ENCODE measurements around the gene PTPRA. TPM values are rescaled to one million over a fixed set of nuclear protein-coding genes. Genes with fewer than 3 reads are reported as not detected.

The PTPRA gene
- total RNA-seq, 1 experiment from 2014 or later: 47.2 TPM

GRCh38 chr20:2984956-2985661 lies 111.8 kb downstream of the PTPRA start:
- Mint-ChIP-seq H3K4me3 (no peak overlapping the region), H3K4me1 (no peaks in the 10 kb centered on the region), H3K36me3 (peaks cover 26% of the 10 kb centered on the region), H3K9me3 (no peaks in the 10 kb centered on the region), H3K27ac (no peak overlapping the region), H3K27me3 (ENCODE audit: low read depth) (no peaks in the 10 kb centered on the region)
- ATAC-seq: no peak
- TF ChIP-seq SOX15 (CRISPR knock-in tag; IDR thresholded peaks at IDR 0.05) (no peak), HMGXB4 (CRISPR knock-in tag; IDR thresholded peaks at IDR 0.05) (no peak), ZNF219 (CRISPR knock-in tag; IDR thresholded peaks at IDR 0.05; ENCODE audit: borderline replicate concordance) (no peak), ATF6 (CRISPR knock-in tag; IDR thresholded peaks at IDR 0.05) (no peak), MYBL2 (CRISPR knock-in tag; IDR thresholded peaks at IDR 0.05) (no peak), ZNF121 (CRISPR knock-in tag; IDR thresholded peaks at IDR 0.05) (no peak), GABPB1 (CRISPR knock-in tag; IDR thresholded peaks at IDR 0.05) (no peak)
- DNase-seq (ENCODE audit: low spot score): no peak
- CTCF ChIA-PET: no interaction called here
- POLR2A ChIA-PET: interaction anchor here (0.6 kb wide), 1 partner anchor 202 kb away, joined by 6 read pairs; no protein-coding TSS in a partner anchor

- H3K27ac Mint-ChIP-seq: no peak overlapping the region
- TF ChIP-seq ARID4B (CRISPR knock-in tag; IDR thresholded peaks at IDR 0.05; ENCODE audit: borderline replicate concordance) (no peak), MXD4 (CRISPR knock-in tag; IDR thresholded peaks at IDR 0.05; ENCODE audit: borderline replicate concordance) (no peak), AR (CRISPR knock-in tag; IDR thresholded peaks at IDR 0.05) (no peak), FOXK1 (CRISPR knock-in tag; IDR thresholded peaks at IDR 0.05) (no peak), MAX (CRISPR knock-in tag; IDR thresholded peaks at IDR 0.05) (no peak), SMAD4 (CRISPR knock-in tag; IDR thresholded peaks at IDR 0.05) (no peak), FOXP1 (CRISPR knock-in tag; IDR thresholded peaks at IDR 0.05; ENCODE audit: borderline replicate concordance) (no peak), RORB (CRISPR knock-in tag; IDR thresholded peaks at IDR 0.05) (no peak), JAZF1 (CRISPR knock-in tag; IDR thresholded peaks at IDR 0.05) (no peak), SMAD3 (CRISPR knock-in tag; IDR thresholded peaks at IDR 0.05; ENCODE audit: borderline replicate concordance) (no peak), TP53 (CRISPR knock-in tag; IDR thresholded peaks at IDR 0.05) (no peak), ESRRA (CRISPR knock-in tag; IDR thresholded peaks at IDR 0.05; ENCODE audit: borderline replicate concordance) (no peak), NFYB (CRISPR knock-in tag; conservative IDR thresholded peaks at IDR 0.05; ENCODE audit: low read depth) (no peak), ZNF423 (CRISPR knock-in tag; IDR thresholded peaks at IDR 0.05) (no peak)
- CTCF ChIA-PET: no interaction called here
- H3K36me3 Mint-ChIP-seq: peaks cover 36% of the 10 kb centered on the region
- POLR2A ChIA-PET: no interaction called here
- H3K4me1 Mint-ChIP-seq: no peaks in the 10 kb centered on the region
- ATAC-seq: no peak
- DNase-seq (ENCODE audit: low spot score): no peak
- H3K9me3 Mint-ChIP-seq: no peaks in the 10 kb centered on the region
- H3K4me3 Mint-ChIP-seq: no peak overlapping the region
- H3K27me3 Mint-ChIP-seq (ENCODE audit: low read depth): no peaks in the 10 kb centered on the region
Observed at GRCh38 chr20:2986466-2986865, 113.2 kb downstream of the PTPRA start.

Data from WTC11 (cell line).